Measurements from ENCODE around the gene FOXI1. TPM values are rescaled to one million over a fixed set of nuclear protein-coding genes. Genes with fewer than 3 reads are reported as not detected.

The FOXI1 gene
- total and polyA plus RNA-seq, 12 donors: not detected

GRCh38 chr5:170077526-170077925 is 28.2 kb upstream of the FOXI1 start:
- Histone ChIP-seq H3K9me3 (no peaks in the 10 kb centered on the region), H3K27ac (no peak overlapping the region), H3K36me3 (peaks cover 0 to 76% (median 0%) of the 10 kb centered on the region in 9 donors), H3K4me3 (no peak overlapping the region), H3K27me3 (peaks cover 0 to 16% (median 1%) of the 10 kb centered on the region in 7 donors), H3K4me1 (no peaks in the 10 kb centered on the region)
- ATAC-seq: no peak
- TF ChIP-seq, protein P1, sequence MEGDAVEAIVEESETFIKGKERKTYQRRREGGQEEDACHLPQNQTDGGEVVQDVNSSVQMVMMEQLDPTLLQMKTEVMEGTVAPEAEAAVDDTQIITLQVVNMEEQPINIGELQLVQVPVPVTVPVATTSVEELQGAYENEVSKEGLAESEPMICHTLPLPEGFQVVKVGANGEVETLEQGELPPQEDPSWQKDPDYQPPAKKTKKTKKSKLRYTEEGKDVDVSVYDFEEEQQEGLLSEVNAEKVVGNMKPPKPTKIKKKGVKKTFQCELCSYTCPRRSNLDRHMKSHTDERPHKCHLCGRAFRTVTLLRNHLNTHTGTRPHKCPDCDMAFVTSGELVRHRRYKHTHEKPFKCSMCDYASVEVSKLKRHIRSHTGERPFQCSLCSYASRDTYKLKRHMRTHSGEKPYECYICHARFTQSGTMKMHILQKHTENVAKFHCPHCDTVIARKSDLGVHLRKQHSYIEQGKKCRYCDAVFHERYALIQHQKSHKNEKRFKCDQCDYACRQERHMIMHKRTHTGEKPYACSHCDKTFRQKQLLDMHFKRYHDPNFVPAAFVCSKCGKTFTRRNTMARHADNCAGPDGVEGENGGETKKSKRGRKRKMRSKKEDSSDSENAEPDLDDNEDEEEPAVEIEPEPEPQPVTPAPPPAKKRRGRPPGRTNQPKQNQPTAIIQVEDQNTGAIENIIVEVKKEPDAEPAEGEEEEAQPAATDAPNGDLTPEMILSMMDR (IDR thresholded peaks at IDR 0.05): no peak
- intact Hi-C loops (cut with DNase I): no loop called here
- DNase-seq: no peak
- WGBS, 2 donors: 83 to 86% methylated on average over 5 of the region's 5 CpGs

- no peak for DNase-seq
- Histone ChIP-seq H3K27ac (no peak overlapping the region), H3K27me3 (peaks cover 0 to 16% (median 3%) of the 10 kb centered on the region in 7 donors), H3K36me3 (peaks cover 0 to 85% (median 0%) of the 10 kb centered on the region in 9 donors), H3K9me3 (no peaks in the 10 kb centered on the region), H3K4me3 (no peak overlapping the region), H3K4me1 (no peaks in the 10 kb centered on the region)
- TF ChIP-seq, protein P1 (IDR thresholded peaks at IDR 0.05): no peak
- 81 to 84% methylated on average over 3 of the region's 3 CpGs for WGBS, 2 donors
- intact Hi-C loops (cut with DNase I): no loop called here
- ATAC-seq: no peak
These were observed 27.2 kb upstream of the FOXI1 start for GRCh38 chr5:170078458-170078857.

- H3K4me3 ChIP-seq: no peak overlapping the region
- WGBS, 2 donors: 81 to 84% methylated on average over 13 of the region's 13 CpGs
- H3K27me3 ChIP-seq: peaks cover 0 to 18% (median 3%) of the 10 kb centered on the region in 7 donors
- no peak overlapping the region for H3K27ac ChIP-seq
- TF ChIP-seq, protein P1 (IDR thresholded peaks at IDR 0.05): no peak
- no peaks in the 10 kb centered on the region for H3K4me1 ChIP-seq
- H3K36me3 ChIP-seq: peaks cover 0 to 89% (median 0%) of the 10 kb centered on the region in 9 donors
- ATAC-seq (no peak), DNase-seq (no peak)
- intact Hi-C loops (cut with DNase I): no loop called here
- H3K9me3 ChIP-seq: no peaks in the 10 kb centered on the region
These were observed 26.8 kb upstream of the FOXI1 start for GRCh38 chr5:170078931-170079330.

DNA sequence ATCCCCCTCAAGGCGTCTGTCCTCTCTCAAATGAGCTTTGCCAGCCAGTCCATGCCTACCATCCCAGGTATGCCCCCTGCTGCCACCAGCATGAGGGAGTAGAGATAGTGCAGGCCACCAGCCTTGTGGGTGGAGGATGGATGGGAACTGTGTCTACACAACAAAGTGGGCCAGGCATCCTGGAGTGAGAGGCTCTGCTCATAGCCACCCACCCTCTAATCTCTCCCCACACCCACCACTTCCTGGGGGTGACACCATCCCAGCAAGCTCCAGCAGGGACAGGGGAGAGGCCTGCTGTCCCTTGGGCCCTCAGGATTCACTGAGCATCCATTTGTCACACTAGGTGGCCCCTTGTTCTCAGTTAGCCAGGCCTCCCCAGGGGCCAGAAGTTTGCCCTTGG is 25.5 kb upstream of the FOXI1 start:
- intact Hi-C loops (cut with DNase I): loop anchor here in 1 of 10 donors (10.0 kb wide), 1 partner anchor 345 kb away; no protein-coding TSS in a partner anchor
- Histone ChIP-seq H3K27ac (no peak overlapping the region), H3K9me3 (no peaks in the 10 kb centered on the region), H3K4me1 (no peaks in the 10 kb centered on the region), H3K36me3 (peaks cover 0 to 93% (median 0%) of the 10 kb centered on the region in 9 donors), H3K27me3 (peaks cover 0 to 26% (median 5%) of the 10 kb centered on the region in 7 donors), H3K4me3 (no peak overlapping the region)
- 95 to 97% methylated on average over 1 of the region's 1 CpG for WGBS, 2 donors
- peak in 1 of 8 donors; percentile 13 for ATAC-seq
- no peak for DNase-seq
- TF ChIP-seq, protein P1 (IDR thresholded peaks at IDR 0.05): no peak
